Omental fat pad (tissue), 4 donors: ENCODE measurements around the gene PAPSS1. TPM values are rescaled to one million over a fixed set of nuclear protein-coding genes. Genes with fewer than 3 reads are reported as not detected.

Source experiments
- ATAC-seq: fragments of 150-250 bp; one replicate; pipeline ENCODE4 v1.9.1; 2016; ENCODE audit warnings: mild to moderate bottlenecking, moderate library complexity; ENCODE audit not compliant: low FRiP score
- DNase-seq: peaks from one replicate; pipeline ENCODE4 v3.0.0-alpha.2; 2019; ENCODE audit warnings: low spot score
- total RNA-seq, 4 donors: library from RNA; depleted of rRNA; stranded (reverse); fragments of >200 nt; gene quantifications; one replicate each; pipeline ENCODE4 v1.1.0, GENCODE V29; 2016
- TF ChIP-seq, protein P1 (sequence below), 3 donors: fragments of 450-650 bp; IDR thresholded peaks; one replicate each; pipeline ENCODE4 v1.5.1; 2016 to 2017; ENCODE audit warnings: antibody characterized with exemption in 3 of 3, mild to moderate bottlenecking in 3 of 3, moderate library complexity in 2 of 3

PAPSS1 gene
- total RNA-seq, 4 donors from 2014 or later, result 29.4 to 41.5 (median 37.6) TPM

GRCh38 chr4:107685740-107686139 is 34.3 kb downstream of the PAPSS1 start:
- ATAC-seq (no peak), DNase-seq (no peak)
- TF ChIP-seq, protein P1, sequence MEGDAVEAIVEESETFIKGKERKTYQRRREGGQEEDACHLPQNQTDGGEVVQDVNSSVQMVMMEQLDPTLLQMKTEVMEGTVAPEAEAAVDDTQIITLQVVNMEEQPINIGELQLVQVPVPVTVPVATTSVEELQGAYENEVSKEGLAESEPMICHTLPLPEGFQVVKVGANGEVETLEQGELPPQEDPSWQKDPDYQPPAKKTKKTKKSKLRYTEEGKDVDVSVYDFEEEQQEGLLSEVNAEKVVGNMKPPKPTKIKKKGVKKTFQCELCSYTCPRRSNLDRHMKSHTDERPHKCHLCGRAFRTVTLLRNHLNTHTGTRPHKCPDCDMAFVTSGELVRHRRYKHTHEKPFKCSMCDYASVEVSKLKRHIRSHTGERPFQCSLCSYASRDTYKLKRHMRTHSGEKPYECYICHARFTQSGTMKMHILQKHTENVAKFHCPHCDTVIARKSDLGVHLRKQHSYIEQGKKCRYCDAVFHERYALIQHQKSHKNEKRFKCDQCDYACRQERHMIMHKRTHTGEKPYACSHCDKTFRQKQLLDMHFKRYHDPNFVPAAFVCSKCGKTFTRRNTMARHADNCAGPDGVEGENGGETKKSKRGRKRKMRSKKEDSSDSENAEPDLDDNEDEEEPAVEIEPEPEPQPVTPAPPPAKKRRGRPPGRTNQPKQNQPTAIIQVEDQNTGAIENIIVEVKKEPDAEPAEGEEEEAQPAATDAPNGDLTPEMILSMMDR (IDR thresholded peaks at IDR 0.05), result no peak

DNA sequence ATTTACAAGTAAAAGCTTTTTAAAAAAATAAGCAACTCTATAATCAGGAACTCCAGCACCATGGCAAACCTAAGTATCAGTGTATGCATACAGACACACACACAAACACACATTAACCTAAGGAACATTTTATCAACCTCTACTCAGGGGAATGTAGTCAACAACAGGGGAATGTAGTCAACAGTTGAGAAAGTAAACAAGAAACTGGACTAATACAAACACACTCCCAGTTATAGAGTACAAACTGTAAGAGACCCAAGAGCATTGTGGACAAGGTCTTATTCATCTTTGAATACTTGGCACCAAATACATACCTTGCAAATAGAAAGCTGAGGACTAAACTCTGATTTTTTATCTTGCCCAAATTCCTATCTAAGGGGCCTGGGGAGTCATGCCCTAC is 36.2 kb downstream of the PAPSS1 start:
- DNase-seq (no peak), ATAC-seq (no peak)
- TF ChIP-seq, protein P1 (IDR thresholded peaks at IDR 0.05), result no peak

- TF ChIP-seq, protein P1 (IDR thresholded peaks at IDR 0.05), result no peak
- no peak for DNase-seq
- no peak for ATAC-seq
These were observed 37.7 kb downstream of the PAPSS1 start for GRCh38 chr4:107682306-107682705.

DNA sequence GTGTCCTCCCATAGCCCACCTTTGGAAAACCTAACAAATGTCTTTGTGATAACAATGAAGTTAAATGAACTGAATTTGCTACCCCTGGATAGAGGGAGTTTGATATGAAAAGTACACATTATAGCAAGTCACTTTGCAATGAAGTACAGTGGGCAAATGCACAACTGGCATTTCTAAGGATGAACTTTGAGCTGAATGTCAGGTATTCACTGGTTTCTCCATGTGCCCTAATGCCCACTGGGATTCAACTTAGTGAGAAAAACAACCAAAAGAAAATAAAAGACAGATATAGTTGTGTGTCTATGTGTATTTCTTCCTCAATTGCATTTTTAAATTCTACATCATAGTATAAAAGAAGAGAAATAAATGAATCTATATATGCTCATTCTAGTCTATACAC is 51.0 kb downstream of the PAPSS1 start:
- DNase-seq, result no peak

DNA sequence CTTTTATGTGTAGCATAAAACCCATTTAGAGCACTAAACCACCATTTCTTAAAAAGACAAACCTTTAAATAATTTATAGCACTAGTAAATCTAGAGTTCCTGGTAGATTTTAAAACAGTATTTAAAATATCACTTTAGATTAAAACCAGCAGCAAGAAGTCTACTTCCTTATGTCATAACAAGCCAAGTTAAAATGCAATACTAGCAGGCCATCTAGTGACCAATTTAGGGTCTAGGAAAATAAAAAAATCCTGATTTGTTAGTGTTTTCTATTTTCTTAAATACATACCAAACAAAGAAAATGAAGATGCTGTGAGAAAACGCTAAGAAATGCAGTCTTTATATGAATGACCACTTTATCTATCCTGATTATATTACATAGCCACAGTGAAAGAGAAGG is 53.9 kb downstream of the PAPSS1 start:
- DNase-seq (no peak), ATAC-seq (no peak)
- TF ChIP-seq, protein P1 (IDR thresholded peaks at IDR 0.05), result no peak

More for the DNA sequence above, 51.0 kb downstream of the PAPSS1 start:
- TF ChIP-seq, protein P1 (IDR thresholded peaks at IDR 0.05), result no peak
- no peak for ATAC-seq

GRCh38 chr4:107665001-107665400 is 55.0 kb downstream of the PAPSS1 start:
- TF ChIP-seq, protein P1 (IDR thresholded peaks at IDR 0.05), result no peak
- no peak for DNase-seq
- ATAC-seq, result no peak

- TF ChIP-seq, protein P1 (IDR thresholded peaks at IDR 0.05), result no peak
- no peak for DNase-seq
- ATAC-seq, result no peak
These were observed 61.4 kb downstream of the PAPSS1 start for GRCh38 chr4:107658400-107659336.
